ENCODE data around the gene PCDHB14.
A peak's percentile ranks its signal among the peaks of the same experiment; 100 is the strongest.
"Not testable (repeated sequence)": the region's sequence is repeated elsewhere in the genome, so short reads cannot be mapped to it uniquely, and the experiment has no call there.

The PCDHB14 gene

GRCh38 chr5:141182248-141182647, 40.9 kb upstream of the PCDHB14 start, which contains the start of gene PCDHB16:
TSS of gene PCDHB16 (plus strand) at chr5:141182387. CDS start at chr5:141182560, 173 bp downstream.
- intact Hi-C loops (cut with DNase I; ENCODE audit: low total_unique reads): no loop called here
- peak; percentile 27 to 29 for TF ChIP-seq CTCF (IDR thresholded peaks at IDR 0.05)
- no peak for DNase-seq
- H3K27me3 ChIP-seq: peaks cover 0 to 7% of the 10 kb centered on the region in 2 donors
- H3K4me3 ChIP-seq: peak within 1 kb of the TSS; percentile 45
- peaks cover 0 to 15% (median 14%) of the 10 kb centered on the region in 3 donors for H3K36me3 ChIP-seq
- H3K27ac ChIP-seq: peak within 1 kb of the TSS; percentile 16 to 48
- no peaks in the 10 kb centered on the region for H3K4me1 ChIP-seq
- H3K9me3 ChIP-seq: peaks cover 12 to 73% (median 54%) of the 10 kb centered on the region in 3 donors

GRCh38 chr5:141184117-141184855, 38.9 kb upstream of the PCDHB14 start:
- DNase-seq; H3K4me1 ChIP-seq; H3K4me3 ChIP-seq; H3K27ac ChIP-seq; intact Hi-C loops (cut with DNase I; ENCODE audit: low total_unique reads); H3K27me3 ChIP-seq: not testable (repeated sequence)
- peaks cover 0 to 19% (median 14%) of the 10 kb centered on the region in 3 donors for H3K36me3 ChIP-seq
- peaks cover 9 to 74% (median 48%) of the 10 kb centered on the region in 3 donors for H3K9me3 ChIP-seq

GRCh38 chr5:141186897-141187512, 36.1 kb upstream of the PCDHB14 start, which contains the start of gene PCDHB9:
TSS of gene PCDHB9 (plus strand) at chr5:141187161. CDS start at chr5:141187319, 158 bp downstream.
- Histone ChIP-seq H3K9me3 (peaks cover 7 to 92% (median 66%) of the 10 kb centered on the region in 3 donors), H3K27ac (no peak within 1 kb of the TSS), H3K36me3 (peaks cover 0 to 22% (median 14%) of the 10 kb centered on the region in 3 donors), H3K4me1 (no peaks in the 10 kb centered on the region), H3K4me3 (no peak within 1 kb of the TSS), H3K27me3 (no peaks in the 10 kb centered on the region)
- intact Hi-C loops (cut with DNase I; ENCODE audit: low total_unique reads): no loop called here
- no peak for DNase-seq
- no peak for TF ChIP-seq CTCF (IDR thresholded peaks at IDR 0.05)

GRCh38 chr5:141188682-141189081, 34.5 kb upstream of the PCDHB14 start:
- Histone ChIP-seq H3K36me3 (peaks cover 0 to 21% (median 9%) of the 10 kb centered on the region in 3 donors), H3K9me3 (peaks cover 7 to 90% (median 64%) of the 10 kb centered on the region in 3 donors)
- H3K27ac ChIP-seq; H3K27me3 ChIP-seq; H3K4me1 ChIP-seq; DNase-seq; H3K4me3 ChIP-seq; intact Hi-C loops (cut with DNase I; ENCODE audit: low total_unique reads): not testable (repeated sequence)

GRCh38 chr5:141189131-141189530, 34.0 kb upstream of the PCDHB14 start:
- H3K27ac ChIP-seq; H3K4me1 ChIP-seq; H3K4me3 ChIP-seq; intact Hi-C loops (cut with DNase I; ENCODE audit: low total_unique reads); H3K27me3 ChIP-seq; DNase-seq: not testable (repeated sequence)
- peaks cover 0 to 21% (median 8%) of the 10 kb centered on the region in 3 donors for H3K36me3 ChIP-seq
- H3K9me3 ChIP-seq: peaks cover 7 to 89% (median 62%) of the 10 kb centered on the region in 3 donors

- Histone ChIP-seq H3K9me3 (peaks cover 0 to 90% (median 64%) of the 10 kb centered on the region in 3 donors), H3K27me3 (no peaks in the 10 kb centered on the region), H3K4me1 (no peaks in the 10 kb centered on the region), H3K27ac (no peak within 1 kb of the TSS), H3K36me3 (peaks cover 0 to 13% (median 11%) of the 10 kb centered on the region in 3 donors), H3K4me3 (peak within 1 kb of the TSS in 1 of 2 donors; percentile 15)
- DNase-seq: no peak
- peak in 1 of 2 experiments; percentile 9 for TF ChIP-seq CTCF (IDR thresholded peaks at IDR 0.05)
- intact Hi-C loops (cut with DNase I; ENCODE audit: low total_unique reads): no loop called here
These were observed 30.9 kb upstream of the PCDHB14 start, which contains the start of gene PCDHB10 for GRCh38 chr5:141192110-141192725. TSS of gene PCDHB10 (plus strand) at chr5:141192353. CDS start at chr5:141192553, 200 bp downstream.

GRCh38 chr5:141194332-141194731, 28.8 kb upstream of the PCDHB14 start:
- H3K27ac ChIP-seq; H3K4me1 ChIP-seq; DNase-seq; H3K27me3 ChIP-seq; H3K4me3 ChIP-seq; intact Hi-C loops (cut with DNase I; ENCODE audit: low total_unique reads): not testable (repeated sequence)
- Histone ChIP-seq H3K36me3 (peaks cover 0 to 23% (median 7%) of the 10 kb centered on the region in 3 donors), H3K9me3 (peaks cover 5 to 92% (median 69%) of the 10 kb centered on the region in 3 donors)
